ENCODE results near the gene MLST8. TPM values are rescaled to one million over a fixed set of nuclear protein-coding genes. Genes with fewer than 3 reads are reported as not detected.

Gene MLST8
- total and polyA plus RNA-seq, 2 of the 8 experiments (the other 6 are each of a cell fraction or from before 2014, with no cell fraction given), result 67.6 to 321 TPM

DNA sequence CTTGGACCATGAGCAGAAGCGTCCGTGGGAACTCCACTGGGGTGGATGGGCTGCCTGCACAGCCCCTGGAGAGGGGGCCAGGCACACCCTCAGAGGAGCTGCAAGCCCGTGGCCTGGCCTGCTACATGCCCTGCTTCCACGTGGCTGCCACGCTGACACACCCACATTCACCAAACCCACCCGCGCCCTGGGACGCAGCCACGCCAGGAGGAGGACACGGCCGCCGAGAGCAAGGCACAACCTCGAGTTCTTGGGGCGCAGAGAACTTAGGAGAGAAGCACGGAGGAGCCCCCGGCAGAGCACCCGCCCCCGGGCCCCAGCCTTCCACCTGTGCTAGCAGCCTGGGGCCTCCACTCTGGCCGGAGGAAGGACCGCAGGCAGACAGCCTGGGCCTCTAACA, 27.7 kb upstream of the MLST8 start:
- no peak overlapping the region for H3K4me3 ChIP-seq (ENCODE audit: extremely low read depth in 1 of 4, insufficient read depth in 2 of 4, low read depth in 3 of 4, low read length in 4 of 4)
- H4K8ac ChIP-seq (ENCODE audit: extremely low read depth, insufficient read depth, low read length), result no peak overlapping the region; the same call in 1 of the 2 replicates
- ChIA-PET POLR2A (ENCODE audit: partially characterized antibody) (interaction anchor here (1.0 to 13.5 kb wide), 7 partner anchors 11 to 86 kb away, joined by 3 to 312 read pairs (median 5); partner anchors contain the start of genes CASKIN1, RAB26 and TRAF7), CTCF (ENCODE audit: partially characterized antibody) (interaction anchor here (1.0 to 1.4 kb wide), 4 partner anchors 10 to 37 kb away, joined by 3 to 5 read pairs (median 3); partner anchors contain the start of gene PGP)
- no peaks in the 10 kb centered on the region for H3K79me1 ChIP-seq (ENCODE audit: low read depth, low read length)
- peaks cover 0 to 7% (median 2%) of the 10 kb centered on the region in 4 experiments; a peak in 4 of 7 replicates for H3K4me1 ChIP-seq (replicated peaks in 1 of 4; ENCODE audit: control insufficient read depth in 3 of 4, insufficient read depth in 4 of 4, low read length in 3 of 4)
- H2BK20ac ChIP-seq (ENCODE audit: low read length), result no peak overlapping the region
- FAIRE-seq (no peak), DNase-seq (ENCODE audit: low read depth in 1 of 2, low spot score in 2 of 2) (no peak)
- no peak overlapping the region for H3K4me2 ChIP-seq (ENCODE audit: insufficient read depth in 1 of 2, low read depth in 2 of 2, low read length in 2 of 2)
- no peak overlapping the region for H2BK5ac ChIP-seq (ENCODE audit: low read depth, low read length)
- H2AK5ac ChIP-seq (ENCODE audit: low read depth, low read length), result no peak overlapping the region
- H2BK12ac ChIP-seq (ENCODE audit: low read depth, low read length), result no peak overlapping the region
- H3K18ac ChIP-seq (ENCODE audit: extremely low read depth, low read length), result no peak overlapping the region
- H3K27ac ChIP-seq (ENCODE audit: low read depth, low read length), result no peak overlapping the region
- no peak overlapping the region for H3K9ac ChIP-seq (replicated peaks in 1 of 4; ENCODE audit: extremely low read depth in 1 of 4, low read depth in 3 of 4, low read length in 3 of 4)
- no peak overlapping the region for H4K91ac ChIP-seq (replicated peaks; ENCODE audit: insufficient read length, low read length)
- no peak overlapping the region for H3K23ac ChIP-seq (ENCODE audit: insufficient read length)
- H3K79me2 ChIP-seq (ENCODE audit: control insufficient read depth in 1 of 2, insufficient read depth in 2 of 2, low read length in 2 of 2), result no peaks in the 10 kb centered on the region
- H2BK15ac ChIP-seq (ENCODE audit: low read length), result no peak overlapping the region
- WGBS, 2 experiments (ENCODE audit: extremely low coverage in 1 of 2, insufficient coverage in 1 of 2, insufficient read length in 1 of 2, insufficient replicate concordance in 2 of 2, low coverage in 1 of 2, low lambda C conversion rate in 2 of 2, missing lambda C conversion rate in 1 of 2), result 99% methylated on average over 9 of the region's 20 CpGs; no CpG with 5 or more reads in 1 of the 2 experiments
- H2AFZ ChIP-seq (ENCODE audit: low read length), result no peak overlapping the region
- H3K27me3 ChIP-seq (replicated peaks in 1 of 4; ENCODE audit: control insufficient read depth in 3 of 4, extremely low read depth in 1 of 4, insufficient read depth in 3 of 4, low read length in 3 of 4), result no peaks in the 10 kb centered on the region; a peak in 1 of 7 replicates
- H4K20me1 ChIP-seq (replicated peaks in 1 of 2; ENCODE audit: control insufficient read depth in 1 of 2, insufficient read depth in 2 of 2, low read length in 2 of 2), result peaks cover 2 to 19% of the 10 kb centered on the region in 2 experiments
- no peak overlapping the region for H4K5ac ChIP-seq (ENCODE audit: insufficient read length, low read depth, low read length)
- no peak overlapping the region for H2BK120ac ChIP-seq (replicated peaks; ENCODE audit: low read depth, low read length)
- TF ChIP-seq POLR2AphosphoS5 (IDR thresholded peaks at IDR 0.05; ENCODE audit: low read depth, low read length) (peak; percentile 73; the same call in 1 of the 2 replicates), SRF (IDR thresholded peaks at IDR 0.05; ENCODE audit: low read depth, low read length) (no peak), EGR1 (IDR thresholded peaks at IDR 0.05; ENCODE audit: borderline replicate concordance, low read depth, low read length) (peak; percentile 55), HDAC2 (IDR thresholded peaks at IDR 0.05; ENCODE audit: borderline replicate concordance in 1 of 2, low read depth in 2 of 2, low read length in 2 of 2) (no peak)
- no peak overlapping the region for H3K14ac ChIP-seq (ENCODE audit: insufficient read length)
- H3K23me2 ChIP-seq (ENCODE audit: low read depth, low read length), result peaks cover 2% of the 10 kb centered on the region; the same call in 1 of the 2 replicates
- peaks cover 15 to 46% (median 28%) of the 10 kb centered on the region in 4 experiments; a peak in 7 of 8 replicates for H3K36me3 ChIP-seq (ENCODE audit: control insufficient read depth in 2 of 4, insufficient read depth in 4 of 4, low read length in 3 of 4)
- no peaks in the 10 kb centered on the region for H3K9me3 ChIP-seq (ENCODE audit: insufficient read depth in 2 of 2, low read depth in 1 of 2, low read length in 1 of 2)
- no peak overlapping the region for H3K4ac ChIP-seq (replicated peaks; ENCODE audit: insufficient read length, low read depth, low read length)
- H3K56ac ChIP-seq (replicated peaks; ENCODE audit: insufficient read length, low read depth, low read length), result no peak overlapping the region

Data from H1 (cell line).